GM19395 (cell line): ENCODE data around the gene CREBRF.
A peak's percentile ranks its signal among the peaks of the same experiment; 100 is the strongest.
"Not testable (repeated sequence)": the region's sequence is repeated elsewhere in the genome, so short reads cannot be mapped to it uniquely, and the experiment has no call there.

Experiments
- ATAC-seq: cut with Tn5 transposase; IDR thresholded peaks from one replicate; pipeline ENCODE4 v1.9.1; 2021; ENCODE audit warnings: mild to moderate bottlenecking, moderate library complexity; ENCODE audit not compliant: unreplicated experiment

The CREBRF gene, protein sequence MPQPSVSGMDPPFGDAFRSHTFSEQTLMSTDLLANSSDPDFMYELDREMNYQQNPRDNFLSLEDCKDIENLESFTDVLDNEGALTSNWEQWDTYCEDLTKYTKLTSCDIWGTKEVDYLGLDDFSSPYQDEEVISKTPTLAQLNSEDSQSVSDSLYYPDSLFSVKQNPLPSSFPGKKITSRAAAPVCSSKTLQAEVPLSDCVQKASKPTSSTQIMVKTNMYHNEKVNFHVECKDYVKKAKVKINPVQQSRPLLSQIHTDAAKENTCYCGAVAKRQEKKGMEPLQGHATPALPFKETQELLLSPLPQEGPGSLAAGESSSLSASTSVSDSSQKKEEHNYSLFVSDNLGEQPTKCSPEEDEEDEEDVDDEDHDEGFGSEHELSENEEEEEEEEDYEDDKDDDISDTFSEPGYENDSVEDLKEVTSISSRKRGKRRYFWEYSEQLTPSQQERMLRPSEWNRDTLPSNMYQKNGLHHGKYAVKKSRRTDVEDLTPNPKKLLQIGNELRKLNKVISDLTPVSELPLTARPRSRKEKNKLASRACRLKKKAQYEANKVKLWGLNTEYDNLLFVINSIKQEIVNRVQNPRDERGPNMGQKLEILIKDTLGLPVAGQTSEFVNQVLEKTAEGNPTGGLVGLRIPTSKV

DNA sequence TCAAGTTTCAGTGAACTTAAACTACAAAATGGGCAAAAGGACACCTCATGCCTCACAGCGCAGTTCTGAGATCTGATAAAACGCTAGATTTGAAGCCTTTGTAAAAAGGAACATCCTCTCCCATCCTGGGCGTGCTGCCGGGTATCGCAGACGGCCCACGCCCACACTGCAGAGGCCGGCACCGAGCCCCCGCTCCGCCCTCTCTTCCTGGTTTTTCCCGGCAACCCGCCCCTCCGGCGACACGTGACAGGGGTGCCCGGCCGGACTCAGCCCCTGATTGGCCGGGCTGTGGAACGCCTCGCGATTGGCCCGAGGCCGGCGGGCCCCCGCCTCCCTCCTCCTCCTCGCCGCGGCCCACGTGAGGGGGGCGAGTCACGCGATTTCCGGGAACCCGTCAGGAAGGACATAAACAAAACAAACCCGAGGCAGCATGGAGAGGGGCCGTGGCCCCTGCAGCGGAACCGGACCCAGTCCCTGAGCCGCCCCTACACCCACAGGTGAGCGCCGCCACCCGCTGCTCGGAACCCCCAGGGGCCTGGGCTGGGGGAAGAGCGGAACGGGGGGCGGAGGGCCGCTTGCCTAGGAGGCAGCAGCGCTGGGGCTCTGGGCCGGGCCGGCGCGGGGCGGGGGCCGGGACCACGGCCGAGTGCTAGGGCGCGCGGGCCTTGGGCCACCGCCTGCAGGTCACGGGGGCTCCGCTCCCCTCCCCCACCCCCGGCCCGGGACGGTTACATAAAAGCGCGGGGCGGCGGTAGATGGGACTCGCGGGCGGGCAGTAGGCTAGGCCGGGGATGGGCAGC, at the start of gene CREBRF:
CREBRF (plus strand) TSS at position 370 of the 800 bp plus-strand sequence. CDS start 24,424 bp downstream, outside the sequence.
- ATAC-seq = peak; percentile 72

DNA sequence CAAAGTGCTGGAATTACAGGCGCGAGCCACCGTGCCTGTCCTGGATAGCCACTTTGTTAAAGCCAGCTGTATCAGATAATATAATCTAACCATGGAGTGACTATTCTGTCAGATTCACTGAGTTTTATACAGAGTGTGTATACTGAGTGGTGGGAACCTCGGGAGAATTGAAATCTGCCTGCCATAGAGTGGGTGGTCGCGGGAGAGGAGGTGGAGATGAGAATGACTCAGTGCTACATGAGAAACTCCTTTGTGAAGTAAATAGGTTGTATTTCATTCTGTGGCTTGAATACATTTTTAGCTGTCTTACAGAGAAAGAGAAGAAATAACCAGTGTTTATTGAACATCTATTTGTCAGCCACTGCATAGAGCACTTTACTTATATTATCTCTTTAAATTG, 46.1 kb upstream of the CREBRF start:
- no peak for ATAC-seq

DNA sequence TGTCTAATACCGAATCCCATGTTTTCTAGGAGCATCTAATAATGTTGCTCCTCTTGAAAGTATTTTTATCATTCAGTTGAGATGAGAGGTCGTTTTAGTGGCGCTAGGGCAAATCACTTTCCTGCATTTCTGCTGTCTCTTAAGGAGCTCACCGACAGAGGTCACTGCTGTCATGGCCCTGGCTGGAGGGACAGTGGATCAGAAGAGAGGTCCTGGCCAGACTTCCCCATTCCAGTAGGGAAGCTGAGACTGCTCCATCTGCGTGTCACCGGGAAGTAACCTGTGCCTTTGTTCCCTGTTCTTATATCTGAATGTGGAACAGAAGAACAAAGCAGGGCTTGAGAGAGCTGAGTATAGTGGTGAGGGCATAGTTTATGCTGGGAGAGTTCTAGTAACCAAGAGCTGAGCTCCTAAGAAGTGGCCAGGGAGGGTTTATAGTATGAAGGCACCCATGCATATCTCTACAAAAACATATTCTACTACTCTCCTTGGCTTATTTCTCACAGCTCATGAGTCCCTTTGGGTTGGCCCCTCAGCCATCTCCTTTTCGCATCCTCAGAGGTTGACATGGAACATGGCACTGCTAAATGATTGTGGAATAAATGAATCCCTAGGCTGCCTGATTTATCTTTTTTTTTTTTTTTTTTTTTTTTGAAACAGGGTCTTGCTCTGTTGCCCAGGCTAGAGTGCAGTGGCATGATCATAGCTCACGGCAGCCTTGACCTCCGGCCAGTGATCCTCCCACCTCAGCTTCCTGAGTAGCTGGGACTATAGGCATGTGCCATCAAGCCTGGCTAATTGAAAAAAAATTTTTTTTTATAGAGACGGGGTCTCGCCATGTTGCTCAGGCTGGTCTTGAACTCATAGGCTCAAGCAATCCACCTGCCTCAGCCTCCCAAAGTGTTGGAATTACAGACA, 45.3 kb upstream of the CREBRF start:
- ATAC-seq = no peak

DNA sequence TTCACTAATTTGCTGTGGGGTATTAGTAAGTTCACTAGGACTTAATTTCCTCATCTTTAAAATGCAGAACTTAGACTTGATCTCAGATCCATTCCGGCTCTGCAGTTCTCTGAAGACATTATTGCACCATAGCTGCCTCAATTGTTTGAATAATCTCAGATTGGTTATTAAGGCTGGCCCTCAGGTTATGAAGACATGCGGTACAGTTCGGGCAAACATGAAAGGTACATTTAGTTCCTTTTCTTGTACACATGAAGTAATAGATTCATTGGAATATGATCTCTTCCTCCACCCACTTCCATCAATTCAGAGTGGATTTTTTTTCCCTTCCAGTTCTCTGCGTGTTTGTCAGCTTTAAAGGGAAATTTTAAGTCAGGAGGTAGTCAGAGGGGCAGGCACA, 44.6 kb upstream of the CREBRF start:
- no peak for ATAC-seq

DNA sequence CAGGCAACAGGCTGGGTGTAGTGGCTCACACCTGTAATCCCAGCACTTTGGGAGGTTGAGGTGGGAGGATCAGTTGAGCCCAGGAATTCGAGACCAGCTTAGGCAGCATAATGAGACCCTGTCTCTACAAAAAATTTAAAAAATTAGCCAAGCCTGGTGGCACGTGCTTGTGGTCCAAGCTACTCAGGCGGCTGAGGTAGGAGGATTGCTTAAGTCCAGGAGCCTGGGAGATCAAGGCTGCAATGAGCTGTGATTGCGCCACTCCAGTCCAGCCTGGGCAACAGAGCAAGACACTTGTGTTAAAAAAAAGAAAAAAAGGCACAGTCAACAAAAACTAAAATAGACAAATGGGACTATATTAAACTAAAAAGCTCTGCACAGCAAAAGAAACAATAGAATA, 43.3 kb upstream of the CREBRF start:
- no peak for ATAC-seq

DNA sequence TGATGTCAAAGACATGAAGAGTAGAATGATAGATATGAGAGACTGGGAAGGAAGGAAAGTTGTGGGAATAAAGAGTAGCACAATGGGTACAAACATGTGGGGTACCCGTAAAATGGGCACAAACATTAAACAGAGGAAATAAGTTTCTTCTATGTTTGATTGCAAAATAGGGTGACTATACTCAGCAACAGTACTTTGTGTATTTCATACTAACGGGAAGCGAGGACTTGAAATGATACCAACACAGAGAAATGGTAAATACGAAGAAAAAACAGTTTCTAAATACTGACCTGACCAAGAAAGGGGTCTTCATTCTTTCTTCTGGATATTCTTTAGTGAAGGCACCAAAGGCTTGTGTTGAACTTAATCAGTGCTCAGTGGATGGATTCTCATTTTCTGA, 41.5 kb upstream of the CREBRF start:
- no peak for ATAC-seq

DNA sequence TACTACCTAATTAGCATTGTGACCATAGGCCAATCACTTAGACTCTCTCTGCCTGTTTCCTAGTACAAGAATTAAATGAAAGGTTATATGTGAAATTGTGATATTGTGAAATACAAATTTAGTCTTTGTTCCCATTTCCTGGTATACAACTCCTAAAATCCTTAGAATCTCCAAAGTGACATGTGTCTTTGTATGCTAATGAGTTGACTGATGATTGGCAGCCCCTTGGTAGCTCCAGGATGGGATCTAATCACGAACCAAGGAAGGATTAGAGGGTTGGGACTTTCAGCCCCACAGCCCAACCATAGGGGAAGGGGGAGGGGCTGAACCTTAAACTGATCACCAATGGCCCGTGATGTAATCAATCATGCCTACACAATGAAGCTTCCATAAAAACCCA, 41.0 kb upstream of the CREBRF start:
- ATAC-seq = no peak

DNA sequence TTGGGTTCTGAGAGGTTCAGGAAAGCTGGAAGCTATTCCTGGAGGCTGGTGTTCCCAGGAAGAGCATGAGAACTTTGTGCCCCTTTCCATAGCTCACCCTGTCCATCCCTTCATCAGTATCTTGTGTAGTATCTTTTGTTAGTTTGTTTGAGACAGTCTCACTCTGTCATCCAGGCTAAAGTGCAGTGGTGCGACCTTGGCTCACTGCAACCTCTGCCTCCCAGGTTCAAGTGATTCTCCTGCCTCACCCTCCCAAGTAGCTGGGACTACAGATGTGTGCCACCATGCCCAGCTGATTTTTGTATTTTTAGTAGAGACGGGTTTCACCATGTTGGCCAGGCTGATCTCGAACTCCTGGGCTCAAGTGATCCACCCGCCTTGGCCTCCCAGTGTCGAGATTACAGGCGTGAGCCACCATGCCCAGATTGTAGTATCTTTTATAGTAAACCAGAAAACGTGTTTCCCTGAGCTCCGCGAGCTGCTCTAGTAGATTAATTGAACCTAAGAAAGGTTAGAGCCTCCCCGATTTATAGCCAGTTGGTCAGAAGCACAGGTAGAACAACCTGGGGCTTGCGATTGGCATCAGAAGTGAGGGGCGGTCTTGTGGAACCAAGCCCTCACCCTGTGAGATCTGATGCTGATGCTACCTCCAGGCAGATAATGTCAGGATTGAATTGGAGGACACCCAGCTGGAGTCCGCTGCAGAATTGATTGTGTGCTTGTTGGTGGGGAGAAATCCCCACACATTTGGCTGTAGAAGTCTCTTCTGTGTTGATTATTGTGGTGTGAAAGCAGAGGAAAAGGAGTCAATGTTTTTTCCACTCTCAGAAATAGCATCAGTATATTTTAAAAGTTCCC, 40.3 kb upstream of the CREBRF start:
- ATAC-seq = no peak

DNA sequence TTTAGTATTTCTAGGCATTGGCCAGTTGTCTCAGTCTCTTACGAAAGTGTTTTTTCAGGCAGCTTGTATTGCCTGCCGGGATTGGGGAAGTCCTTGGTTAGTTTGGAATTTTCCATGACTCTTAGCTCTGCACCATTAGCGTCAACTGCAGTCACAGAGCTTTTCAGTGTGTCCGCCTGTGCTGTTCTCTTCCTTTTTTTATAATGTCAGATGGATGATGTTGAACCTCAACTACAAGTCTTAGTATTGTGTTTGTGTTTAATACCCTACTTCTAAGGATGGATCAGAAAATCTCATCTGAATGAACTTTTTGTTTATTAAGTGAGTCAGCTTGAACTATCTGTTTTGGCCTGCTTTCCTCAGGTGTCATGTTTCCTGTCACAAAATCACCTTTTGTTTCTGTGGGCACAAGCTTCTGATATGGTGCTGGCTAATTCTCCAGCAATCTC, 39.5 kb upstream of the CREBRF start:
- no peak for ATAC-seq

DNA sequence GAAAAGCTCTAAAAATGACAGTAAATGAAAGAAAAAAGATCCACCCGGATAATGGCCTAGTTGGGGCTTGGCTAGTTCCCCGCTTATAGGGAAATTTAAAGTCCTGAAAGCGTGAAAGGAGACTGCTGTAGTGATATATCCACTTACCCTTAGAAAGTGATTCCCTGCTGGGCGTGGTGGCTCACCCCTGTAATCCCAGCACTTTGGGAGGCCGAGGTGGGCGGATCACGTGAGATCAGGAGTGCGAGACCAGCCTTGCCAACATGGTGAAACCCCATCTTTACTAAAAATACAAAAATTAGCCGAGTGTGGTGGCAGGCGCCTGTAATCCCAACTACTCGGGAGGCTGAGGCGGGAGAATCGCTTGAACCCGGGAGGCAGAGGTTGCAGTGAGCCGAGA, 39.1 kb upstream of the CREBRF start:
- not testable (repeated sequence) for ATAC-seq

DNA sequence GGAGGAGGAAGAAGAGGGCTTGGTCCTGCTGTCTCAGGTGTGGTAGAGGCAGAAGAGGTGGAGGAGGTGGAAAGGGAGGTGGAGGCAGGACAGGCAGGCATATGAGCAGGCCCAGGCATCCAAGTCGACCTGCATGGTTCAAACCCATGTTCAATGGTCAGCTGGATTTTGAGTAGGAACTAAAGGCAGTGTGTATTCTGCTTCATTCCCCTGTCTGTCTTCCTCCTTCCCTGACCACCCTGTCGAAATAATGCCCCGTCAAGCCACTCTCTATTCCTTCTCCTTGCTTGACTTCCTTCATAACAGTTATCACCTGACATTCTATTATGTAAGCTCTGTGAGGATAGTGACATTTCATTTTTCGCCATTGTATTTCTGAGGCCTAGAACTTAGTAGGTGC, 37.8 kb upstream of the CREBRF start:
- ATAC-seq = no peak

DNA sequence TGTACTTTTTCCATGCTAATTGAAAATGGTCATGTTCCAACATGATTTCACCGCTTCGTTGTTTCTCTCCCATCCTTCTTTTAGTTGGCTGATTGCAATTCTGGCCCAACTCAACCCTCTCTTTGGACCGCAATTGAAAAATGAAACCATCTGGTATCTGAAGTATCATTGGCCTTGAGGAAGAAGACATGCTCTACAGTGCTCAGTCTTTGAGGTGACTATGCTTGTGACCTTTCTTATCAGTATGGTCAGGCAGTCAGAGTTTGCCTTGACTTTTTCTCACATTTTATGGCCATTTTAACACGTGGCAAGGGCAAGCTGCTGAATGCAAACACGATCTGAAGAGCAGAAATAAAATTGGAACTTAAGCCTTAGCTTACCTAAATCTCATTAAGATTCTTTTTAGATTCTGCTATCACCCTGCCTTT, 36.0 kb upstream of the CREBRF start:
- no peak for ATAC-seq

DNA sequence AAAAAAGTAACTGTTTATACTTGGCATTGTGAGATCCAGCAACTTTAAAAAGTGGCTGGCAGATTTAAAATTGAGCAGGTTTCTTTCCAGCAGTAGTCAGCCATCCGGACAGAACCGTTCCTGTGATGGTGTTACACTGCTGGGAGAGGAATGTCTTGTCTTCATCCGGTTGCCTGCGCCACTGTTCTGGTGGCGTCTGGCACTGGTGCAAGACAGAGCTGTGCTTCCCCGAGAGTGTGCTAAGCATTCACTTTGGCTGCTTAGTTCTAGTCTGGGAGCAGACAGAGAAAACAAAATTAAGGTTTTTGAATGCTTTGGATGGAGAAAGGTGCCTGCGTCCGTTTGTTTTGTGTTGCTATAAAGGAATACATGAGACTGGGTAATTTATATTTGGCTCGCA, 35.5 kb upstream of the CREBRF start:
- no peak for ATAC-seq

DNA sequence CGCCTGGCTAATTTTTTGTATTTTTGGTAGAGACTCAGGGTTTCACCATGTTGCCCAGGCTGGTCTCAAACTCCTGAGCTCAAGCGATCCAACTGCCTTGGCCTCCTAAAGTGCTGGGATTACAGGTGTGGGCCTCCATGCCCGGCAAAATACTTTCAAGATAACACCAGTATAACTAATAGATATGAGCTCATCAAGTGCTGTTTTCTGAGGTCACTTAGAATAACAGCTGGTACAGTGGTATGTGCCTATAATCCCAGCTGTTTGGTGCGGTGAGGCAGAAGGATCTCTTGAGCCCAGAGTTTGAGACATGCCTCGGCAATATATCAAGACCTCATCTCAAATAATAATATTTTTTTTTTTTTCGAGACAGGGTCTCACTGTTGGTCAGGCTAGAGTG, 30.5 kb upstream of the CREBRF start:
- no peak for ATAC-seq

DNA sequence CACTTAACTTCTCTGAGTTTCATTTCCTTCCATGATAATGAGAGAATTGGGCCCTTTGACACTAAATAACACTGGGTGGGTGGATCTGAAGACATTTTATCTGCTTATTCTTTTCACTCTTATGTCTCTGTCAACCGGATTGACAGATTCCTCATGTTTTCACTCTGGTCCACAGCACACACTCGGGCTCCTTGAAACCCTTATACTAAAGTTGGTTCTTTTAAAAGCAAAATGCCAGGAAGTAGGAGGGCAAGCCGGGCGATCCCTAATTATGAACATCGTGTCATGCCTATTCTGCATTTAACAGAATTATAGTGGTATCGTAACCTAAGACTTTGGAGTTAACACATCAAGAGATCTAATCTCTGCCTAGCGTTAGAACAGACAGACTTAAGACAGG, 28.2 kb upstream of the CREBRF start:
- ATAC-seq = no peak

DNA sequence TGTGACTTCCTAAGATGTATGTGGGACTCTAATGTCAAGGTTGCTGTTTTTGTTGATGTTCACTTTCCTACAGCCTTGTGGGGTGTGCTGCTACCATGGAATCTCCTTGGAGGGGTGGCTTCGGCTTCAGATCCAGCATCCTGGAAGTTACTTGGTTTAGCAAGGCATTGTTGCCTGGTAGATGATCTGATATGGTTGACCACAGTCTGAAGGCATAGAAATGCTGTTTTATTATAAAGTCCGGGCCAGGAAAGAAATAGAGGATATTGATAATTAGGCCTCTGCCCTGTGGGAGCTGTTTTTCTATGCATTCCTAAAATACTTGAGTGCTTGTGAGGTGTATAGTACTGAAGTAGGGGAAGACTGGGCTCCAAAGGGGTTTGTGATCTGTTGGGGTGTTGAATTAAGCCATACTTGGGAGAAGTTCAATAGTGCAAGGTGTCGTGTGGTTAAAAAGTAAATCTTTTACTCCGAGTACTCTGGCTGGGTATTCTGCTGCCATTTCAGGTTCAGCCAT, 27.3 kb upstream of the CREBRF start:
- peak; percentile 26 for ATAC-seq

DNA sequence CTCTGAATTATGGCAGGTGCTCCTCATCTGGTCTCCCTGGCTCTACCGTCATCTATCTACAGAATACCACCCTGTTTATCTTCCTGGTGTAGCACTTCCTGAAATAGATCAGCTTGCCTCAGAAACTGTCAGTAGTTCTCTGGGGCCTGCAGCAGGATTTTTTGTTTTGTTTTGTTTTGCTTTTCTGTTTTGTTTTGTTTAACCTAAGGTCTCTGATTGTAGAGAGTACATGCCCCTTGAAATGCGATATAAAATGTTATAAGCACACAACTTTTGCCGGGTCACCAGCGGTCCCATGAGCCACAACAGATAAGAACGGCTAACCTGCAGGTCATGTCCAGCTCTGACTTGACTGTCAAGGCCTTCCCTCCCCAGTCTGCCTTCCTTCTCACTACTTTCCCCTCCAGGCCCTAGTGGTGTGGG, 26.6 kb upstream of the CREBRF start:
- peak; percentile 66 for ATAC-seq

DNA sequence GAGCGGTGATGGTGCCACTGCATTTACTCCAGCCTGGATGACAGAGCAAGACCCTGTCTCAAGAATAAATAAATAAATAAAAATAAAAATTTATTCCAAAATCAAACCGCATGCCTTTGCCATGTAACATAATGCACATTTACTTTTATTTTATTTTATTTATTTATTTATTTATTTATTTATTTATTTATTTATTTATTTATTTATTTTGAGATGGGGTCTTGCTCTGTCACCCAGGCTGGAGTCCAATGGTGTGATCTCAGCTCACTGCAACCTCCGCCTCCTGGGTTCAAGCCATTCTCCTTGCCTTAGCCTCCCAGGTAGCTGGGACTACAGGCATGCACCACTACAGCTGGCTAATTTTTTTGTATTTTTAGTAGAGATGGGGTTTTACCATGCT, 24.1 kb upstream of the CREBRF start:
- not testable (repeated sequence) for ATAC-seq

DNA sequence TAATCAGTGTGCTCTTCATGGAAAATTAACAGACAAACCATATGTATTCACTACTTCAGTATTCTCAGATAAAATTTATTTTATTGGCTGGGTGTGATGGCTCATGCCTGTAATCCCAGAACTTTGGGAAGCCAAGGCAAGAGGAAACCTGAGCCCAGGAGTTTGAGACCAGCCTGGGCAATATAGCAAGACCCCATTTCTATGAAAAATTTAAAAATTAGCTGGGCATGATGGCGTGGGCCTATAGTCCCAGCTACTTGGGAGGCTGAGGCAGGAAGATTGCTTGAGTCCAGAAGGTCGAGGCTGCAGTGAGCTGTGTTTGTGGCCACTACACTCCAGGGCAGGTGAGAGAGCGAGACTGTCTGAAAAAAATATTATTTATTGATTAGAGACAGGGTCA, 23.4 kb upstream of the CREBRF start:
- no peak for ATAC-seq
